Measurements from ENCODE around the gene MT1B. TPM values are rescaled to one million over a fixed set of nuclear protein-coding genes. Genes with fewer than 3 reads are reported as not detected.

The MT1B gene
- not detected for total RNA-seq

GRCh38 chr16:56651586-56651985 is at the start of gene MT1B:
Gene MT1B, plus strand, starts transcription at chr16:56651886. Its CDS starts 68 bp downstream, at chr16:56651954.
- Mint-ChIP-seq H3K27ac (no peak within 1 kb of the TSS), H3K27me3 (peaks cover 34% of the 10 kb centered on the region), H3K36me3 (no peaks in the 10 kb centered on the region), H3K9me3 (no peaks in the 10 kb centered on the region), H3K4me1 (ENCODE audit: low read depth) (no peaks in the 10 kb centered on the region), H3K4me3 (no peak within 1 kb of the TSS)
- no peak for DNase-seq
- intact Hi-C loops (cut with micrococcal nuclease) = no loop called here
- POLR2A ChIA-PET = no interaction called here
- CTCF ChIA-PET = no interaction called here

GRCh38 chr16:56603589-56603988 is 48.1 kb upstream of the MT1B start:
- H3K27ac Mint-ChIP-seq = no peak overlapping the region
- ChIA-PET CTCF (interaction anchor here (0.9 to 3.5 kb wide), 5 partner anchors 26 to 98 kb away, joined by 3 to 22 read pairs (median 4); partner anchors contain the start of gene MT1G), POLR2A (no interaction called here)
- DNase-seq = peak; percentile 37
- peaks cover 26% of the 10 kb centered on the region for H3K4me1 Mint-ChIP-seq (ENCODE audit: low read depth)
- intact Hi-C loops (cut with micrococcal nuclease) = loop anchor here (1.0 kb wide), 1 partner anchor 99 kb away; no protein-coding TSS in a partner anchor
- no peaks in the 10 kb centered on the region for H3K9me3 Mint-ChIP-seq
- peaks cover 6% of the 10 kb centered on the region for H3K27me3 Mint-ChIP-seq
- H3K36me3 Mint-ChIP-seq = no peaks in the 10 kb centered on the region
- H3K4me3 Mint-ChIP-seq = no peak overlapping the region

- intact Hi-C loops (cut with micrococcal nuclease) = loop anchor here (5.0 kb wide), 1 partner anchor 407 kb away; no protein-coding TSS in a partner anchor
- Mint-ChIP-seq H3K27ac (no peak overlapping the region), H3K9me3 (no peaks in the 10 kb centered on the region), H3K27me3 (peaks cover 6% of the 10 kb centered on the region), H3K4me1 (ENCODE audit: low read depth) (peaks cover 35% of the 10 kb centered on the region), H3K4me3 (no peak overlapping the region), H3K36me3 (no peaks in the 10 kb centered on the region)
- no peak for DNase-seq
- ChIA-PET CTCF (interaction anchor here (1.1 to 3.5 kb wide), 6 partner anchors 21 to 97 kb away, joined by 3 to 22 read pairs (median 6); partner anchors contain the start of gene MT1E), POLR2A (no interaction called here)
These were observed 46.7 kb upstream of the MT1B start for GRCh38 chr16:56604966-56605365.

GRCh38 chr16:56605475-56605874 is 46.2 kb upstream of the MT1B start:
- ChIA-PET POLR2A (interaction anchor here (1.0 kb wide), 1 partner anchor 153 kb away, joined by 3 read pairs; no protein-coding TSS in a partner anchor), CTCF (interaction anchor here (0.9 to 3.5 kb wide), 9 partner anchors 9 to 96 kb away, joined by 3 to 22 read pairs (median 5); partner anchors contain the start of gene MT1E)
- H3K27ac Mint-ChIP-seq = no peak overlapping the region
- H3K4me3 Mint-ChIP-seq = no peak overlapping the region
- intact Hi-C loops (cut with micrococcal nuclease) = loop anchor here (5.0 kb wide), 1 partner anchor 407 kb away; no protein-coding TSS in a partner anchor
- no peaks in the 10 kb centered on the region for H3K9me3 Mint-ChIP-seq
- DNase-seq = no peak
- H3K27me3 Mint-ChIP-seq = peaks cover 2% of the 10 kb centered on the region
- H3K4me1 Mint-ChIP-seq (ENCODE audit: low read depth) = peaks cover 36% of the 10 kb centered on the region
- H3K36me3 Mint-ChIP-seq = no peaks in the 10 kb centered on the region

- Mint-ChIP-seq H3K27ac (no peak overlapping the region), H3K36me3 (no peaks in the 10 kb centered on the region), H3K27me3 (no peaks in the 10 kb centered on the region), H3K4me1 (ENCODE audit: low read depth) (peaks cover 41% of the 10 kb centered on the region), H3K4me3 (no peak overlapping the region), H3K9me3 (no peaks in the 10 kb centered on the region)
- intact Hi-C loops (cut with micrococcal nuclease) = loop anchor here (5.0 kb wide), 1 partner anchor 406 kb away; no protein-coding TSS in a partner anchor
- peak; percentile 35 for DNase-seq
- CTCF ChIA-PET = interaction anchor here (0.7 to 3.5 kb wide), 7 partner anchors 9 to 96 kb away, joined by 3 to 22 read pairs (median 5); no protein-coding TSS in a partner anchor
- POLR2A ChIA-PET = interaction anchor here (1.0 kb wide), 1 partner anchor 153 kb away, joined by 3 read pairs; no protein-coding TSS in a partner anchor
These were observed 45.6 kb upstream of the MT1B start for GRCh38 chr16:56606071-56606475.

GRCh38 chr16:56606476-56607108 is 45.1 kb upstream of the MT1B start:
- DNase-seq = no peak
- CTCF ChIA-PET = interaction anchor here (0.6 to 3.5 kb wide), 7 partner anchors 8 to 95 kb away, joined by 3 to 22 read pairs (median 5); no protein-coding TSS in a partner anchor
- Mint-ChIP-seq H3K27me3 (no peaks in the 10 kb centered on the region), H3K27ac (peak overlapping the region; percentile 67), H3K4me3 (no peak overlapping the region), H3K36me3 (no peaks in the 10 kb centered on the region), H3K9me3 (no peaks in the 10 kb centered on the region), H3K4me1 (ENCODE audit: low read depth) (peaks cover 46% of the 10 kb centered on the region)
- intact Hi-C loops (cut with micrococcal nuclease) = loop anchor here (5.0 kb wide), 1 partner anchor 406 kb away; no protein-coding TSS in a partner anchor
- POLR2A ChIA-PET = no interaction called here

- no peak overlapping the region for H3K4me3 Mint-ChIP-seq
- no peaks in the 10 kb centered on the region for H3K36me3 Mint-ChIP-seq
- intact Hi-C loops (cut with micrococcal nuclease) = loop anchor here (5.0 kb wide), 1 partner anchor 405 kb away; no protein-coding TSS in a partner anchor
- H3K9me3 Mint-ChIP-seq = no peaks in the 10 kb centered on the region
- peaks cover 49% of the 10 kb centered on the region for H3K4me1 Mint-ChIP-seq (ENCODE audit: low read depth)
- peak; percentile 20 for DNase-seq
- CTCF ChIA-PET = interaction anchor here (0.6 to 2.6 kb wide), 2 partner anchors 8 to 93 kb away, joined by 3 to 6 read pairs; no protein-coding TSS in a partner anchor
- H3K27ac Mint-ChIP-seq = peak overlapping the region; percentile 67
- POLR2A ChIA-PET = no interaction called here
- H3K27me3 Mint-ChIP-seq = no peaks in the 10 kb centered on the region
These were observed 44.5 kb upstream of the MT1B start for GRCh38 chr16:56607109-56607618.

- H3K4me1 Mint-ChIP-seq (ENCODE audit: low read depth) = peaks cover 54% of the 10 kb centered on the region
- POLR2A ChIA-PET = no interaction called here
- peak overlapping the region; percentile 63 for H3K4me3 Mint-ChIP-seq
- H3K27ac Mint-ChIP-seq = peak overlapping the region; percentile 44
- intact Hi-C loops (cut with micrococcal nuclease) = loop anchor here (1.0 to 5.0 kb wide), 6 partner anchors 18 to 405 kb away; partner anchors contain the start of genes MT1E and MT1X
- DNase-seq = no peak
- H3K9me3 Mint-ChIP-seq = no peaks in the 10 kb centered on the region
- no peaks in the 10 kb centered on the region for H3K27me3 Mint-ChIP-seq
- CTCF ChIA-PET = interaction anchor here (1.7 to 2.9 kb wide), 2 partner anchors 36 to 94 kb away, joined by 5 to 16 read pairs; no protein-coding TSS in a partner anchor
- H3K36me3 Mint-ChIP-seq = no peaks in the 10 kb centered on the region
These were observed 44.0 kb upstream of the MT1B start for GRCh38 chr16:56607675-56608042.

GRCh38 chr16:56608043-56608875 is 43.4 kb upstream of the MT1B start, which contains the start of gene MT2A:
Gene MT2A, plus strand, starts transcription at chr16:56608584. Its CDS starts 72 bp downstream, at chr16:56608656.
- no peaks in the 10 kb centered on the region for H3K27me3 Mint-ChIP-seq
- H3K4me3 Mint-ChIP-seq = peak within 1 kb of the TSS; percentile 81
- CTCF ChIA-PET = interaction anchor here (1.0 to 4.0 kb wide), 6 partner anchors 7 to 93 kb away, joined by 3 to 16 read pairs (median 6); partner anchors contain the start of gene MT1A
- peaks cover 57% of the 10 kb centered on the region for H3K4me1 Mint-ChIP-seq (ENCODE audit: low read depth)
- DNase-seq = peak; percentile 95
- intact Hi-C loops (cut with micrococcal nuclease) = loop anchor here (1.0 to 5.0 kb wide), 6 partner anchors 17 to 404 kb away; partner anchors contain the start of genes MT1E and MT1X
- POLR2A ChIA-PET = interaction anchor here (0.6 to 1.0 kb wide), 4 partner anchors 17 to 75 kb away, joined by 3 to 4 read pairs (median 3); partner anchors contain the start of genes MT1E and MT1X
- no peaks in the 10 kb centered on the region for H3K9me3 Mint-ChIP-seq
- H3K27ac Mint-ChIP-seq = peak within 1 kb of the TSS; percentile 79
- no peaks in the 10 kb centered on the region for H3K36me3 Mint-ChIP-seq

- no peaks in the 10 kb centered on the region for H3K36me3 Mint-ChIP-seq
- peaks cover 64% of the 10 kb centered on the region for H3K4me1 Mint-ChIP-seq (ENCODE audit: low read depth)
- no peaks in the 10 kb centered on the region for H3K27me3 Mint-ChIP-seq
- H3K27ac Mint-ChIP-seq = peak overlapping the region; percentile 79
- peak overlapping the region; percentile 81 for H3K4me3 Mint-ChIP-seq
- intact Hi-C loops (cut with micrococcal nuclease) = loop anchor here (1.0 to 5.0 kb wide), 7 partner anchors 16 to 403 kb away; partner anchors contain the start of genes MT1E and MT1X
- ChIA-PET POLR2A (interaction anchor here (0.6 to 1.0 kb wide), 2 partner anchors 17 to 70 kb away, joined by 3 read pairs; partner anchors contain the start of gene MT1E), CTCF (interaction anchor here (1.0 to 4.0 kb wide), 6 partner anchors 8 to 93 kb away, joined by 3 to 16 read pairs (median 6); partner anchors contain the start of gene MT1A)
- no peaks in the 10 kb centered on the region for H3K9me3 Mint-ChIP-seq
- peak; percentile 23 for DNase-seq
These were observed 42.7 kb upstream of the MT1B start for GRCh38 chr16:56608876-56609462.

Data from activated CD4-positive, alpha-beta memory T cell treated with anti-CD3 and anti-CD28 coated beads for 36 hours (primary cell).